Sigmoid colon (tissue), 7 donors: ENCODE results near the gene ABI3. TPM values are rescaled to one million over a fixed set of nuclear protein-coding genes. Genes with fewer than 3 reads are reported as not detected.

Experiments used
- DNase-seq: peaks from one replicate; pipeline ENCODE4 v3.0.0-alpha.2; 2019
- H3K27ac ChIP-seq, 4 donors: fragments of 200-600 bp; sonication (generic); one replicate each; pipeline ENCODE4 v1.5.1; 2016 to 2019; ENCODE audit warnings: mild to moderate bottlenecking in 1 of 4
- H3K27me3 ChIP-seq, 3 donors: fragments of 200-600 bp; sonication (generic); one replicate each; pipeline ENCODE4 v1.5.1; 2019; ENCODE audit warnings: mild to moderate bottlenecking in 1 of 3
- H3K36me3 ChIP-seq, 4 donors: fragments of 200-600 bp; sonication (generic); one replicate each; pipeline ENCODE4 v1.5.1; 2016 to 2019
- H3K4me1 ChIP-seq, 4 donors: fragments of 200-600 bp; sonication (generic); one replicate each; pipeline ENCODE4 v1.5.1; 2017 to 2019
- H3K4me3 ChIP-seq, 4 donors: fragments of 200-600 bp; sonication (generic); one replicate each; pipeline ENCODE4 v1.5.1; 2017 to 2019; ENCODE audit warnings: mild to moderate bottlenecking in 2 of 4, moderate library complexity in 1 of 4
- H3K9me3 ChIP-seq, 4 donors: fragments of 200-600 bp in 3 of 4; sonication (generic) in 3 of 4; one replicate each; pipeline versions ENCODE4 v1.5.1 to v1.6.1; 2013 to 2019
- EP300 ChIP-seq, 4 donors: sonication (generic); formaldehyde crosslinking; IDR thresholded peaks; one replicate each; pipeline ENCODE4 v1.6.1; 2017; ENCODE audit warnings: antibody characterized with exemption in 4 of 4
- POLR2A ChIP-seq, 2 donors: fragments of 450-650 bp; IDR thresholded peaks; one replicate each; pipeline ENCODE4 v1.6.1; 2016; ENCODE audit warnings: antibody characterized with exemption in 2 of 2, mild to moderate bottlenecking in 2 of 2, moderate library complexity in 2 of 2
- POLR2AphosphoS5 ChIP-seq, 4 donors: sonication (generic); formaldehyde crosslinking; IDR thresholded peaks; one replicate each; pipeline ENCODE4 v1.6.1; 2017; ENCODE audit warnings: antibody characterized with exemption in 4 of 4
- WGBS, 2 donors: extraction: QIAGEN DNeasy Blood & Tissue Kit; methylation state at CpG; one replicate each; pipeline ENCODE4 v1.1.7; 2013; 5-methylcytosine and 5-hydroxymethylcytosine counted together
- intact Hi-C: fragments of 100-400 bp; cut with DNase I; formaldehyde crosslinking; loops from one replicate; pipeline ENCODE4 v1.15.1; 2023
- polyA plus RNA-seq, 3 donors: library from polyadenylated mRNA; stranded (reverse); fragments of 200-250 nt; gene quantifications; one replicate each; pipeline ENCODE4 v1.2.3, GENCODE V29; 2013
- total RNA-seq, 4 donors: library from RNA; depleted of rRNA; stranded (reverse); fragments of >200 nt; gene quantifications; one replicate each; pipeline ENCODE4 v1.1.0, GENCODE V29; 2016
- TF ChIP-seq, protein P1 (sequence below), 4 experiments: fragments of 450-650 bp in 3 of 4; fragments of 200-600 bp in 1 of 4; IDR thresholded peaks; one replicate each; pipeline ENCODE4 v1.5.1; 2016 to 2019; ENCODE audit warnings: antibody characterized with exemption in 4 of 4, mild to moderate bottlenecking in 3 of 4, moderate library complexity in 2 of 4
- donor health status: healthy with polysubstance abuse.
- donor health status: Bipolar disorder and iron deficiency.
- donor health status: healthy.

Gene ABI3
- total and polyA plus RNA-seq, 7 donors: 1.8 to 16.0 (median 7.1) TPM

DNA sequence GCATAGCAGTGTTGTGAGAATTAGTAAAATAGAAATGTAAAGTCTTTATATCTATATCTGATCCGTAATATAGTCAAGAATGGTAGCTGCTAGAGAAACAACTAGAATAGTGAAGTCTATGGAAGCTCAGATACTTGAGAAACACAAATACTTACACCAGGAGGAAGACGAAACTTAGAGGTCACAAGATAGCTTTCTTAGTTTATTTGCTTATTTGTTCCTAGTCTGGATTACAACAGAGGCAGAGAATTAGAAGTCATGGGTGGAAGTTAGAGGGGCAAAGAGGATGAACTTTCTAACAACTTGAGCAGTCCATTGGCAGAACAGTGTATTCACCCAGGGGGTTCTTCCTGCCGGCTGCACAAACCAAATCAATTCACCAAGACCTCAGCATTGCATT lies 14.0 kb upstream of the ABI3 start:
- WGBS, 2 donors: 89 to 92% methylated on average over 3 of the region's 3 CpGs
- Histone ChIP-seq H3K4me1 (peaks cover 7 to 13% (median 11%) of the 10 kb centered on the region in 4 donors), H3K4me3 (no peak overlapping the region), H3K36me3 (no peaks in the 10 kb centered on the region), H3K9me3 (no peaks in the 10 kb centered on the region), H3K27me3 (no peaks in the 10 kb centered on the region), H3K27ac (no peak overlapping the region)
- no peak for DNase-seq
- intact Hi-C loops: loop anchor here (10.0 kb wide), 2 partner anchors 218 to 292 kb away; partner anchors contain the start of genes PHB1 and UBE2Z
- TF ChIP-seq POLR2AphosphoS5 (IDR thresholded peaks at IDR 0.05) (no peak), POLR2A (IDR thresholded peaks at IDR 0.05) (no peak), EP300 (IDR thresholded peaks at IDR 0.05) (no peak)
- TF ChIP-seq, protein P1, sequence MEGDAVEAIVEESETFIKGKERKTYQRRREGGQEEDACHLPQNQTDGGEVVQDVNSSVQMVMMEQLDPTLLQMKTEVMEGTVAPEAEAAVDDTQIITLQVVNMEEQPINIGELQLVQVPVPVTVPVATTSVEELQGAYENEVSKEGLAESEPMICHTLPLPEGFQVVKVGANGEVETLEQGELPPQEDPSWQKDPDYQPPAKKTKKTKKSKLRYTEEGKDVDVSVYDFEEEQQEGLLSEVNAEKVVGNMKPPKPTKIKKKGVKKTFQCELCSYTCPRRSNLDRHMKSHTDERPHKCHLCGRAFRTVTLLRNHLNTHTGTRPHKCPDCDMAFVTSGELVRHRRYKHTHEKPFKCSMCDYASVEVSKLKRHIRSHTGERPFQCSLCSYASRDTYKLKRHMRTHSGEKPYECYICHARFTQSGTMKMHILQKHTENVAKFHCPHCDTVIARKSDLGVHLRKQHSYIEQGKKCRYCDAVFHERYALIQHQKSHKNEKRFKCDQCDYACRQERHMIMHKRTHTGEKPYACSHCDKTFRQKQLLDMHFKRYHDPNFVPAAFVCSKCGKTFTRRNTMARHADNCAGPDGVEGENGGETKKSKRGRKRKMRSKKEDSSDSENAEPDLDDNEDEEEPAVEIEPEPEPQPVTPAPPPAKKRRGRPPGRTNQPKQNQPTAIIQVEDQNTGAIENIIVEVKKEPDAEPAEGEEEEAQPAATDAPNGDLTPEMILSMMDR (IDR thresholded peaks at IDR 0.05): no peak

DNA sequence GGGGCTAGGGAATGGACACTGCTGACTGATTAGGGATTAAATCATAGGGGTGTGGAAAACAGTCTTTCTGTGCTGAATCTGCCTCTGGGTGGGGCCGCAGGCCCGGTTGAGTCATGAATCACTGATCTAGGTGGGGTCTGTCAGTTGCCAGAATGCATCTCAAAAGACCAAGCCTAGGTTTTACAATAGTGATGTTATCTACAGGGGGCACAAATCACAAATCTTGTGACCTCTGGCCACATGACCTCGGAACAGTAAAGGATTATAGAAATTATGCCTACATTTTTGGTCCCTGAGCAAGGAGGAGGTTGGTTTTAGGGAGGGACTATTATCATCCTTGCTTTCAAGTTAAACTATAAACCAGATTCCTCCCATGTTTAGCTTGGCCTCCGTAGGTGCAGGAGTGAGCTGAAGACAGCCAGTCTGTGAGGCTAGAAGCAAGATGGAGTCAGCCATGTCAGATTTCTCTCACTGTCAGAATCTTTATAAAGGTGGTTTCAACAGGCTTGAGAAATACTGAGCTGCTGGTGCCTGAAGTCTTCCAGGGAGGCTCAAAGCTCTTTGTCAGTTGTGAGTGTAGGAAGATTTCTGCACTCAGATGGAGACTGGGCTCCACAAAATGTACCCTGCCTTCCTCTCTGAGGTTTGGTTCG lies 13.0 kb upstream of the ABI3 start:
- Histone ChIP-seq H3K36me3 (no peaks in the 10 kb centered on the region), H3K9me3 (no peaks in the 10 kb centered on the region), H3K4me3 (no peak overlapping the region), H3K27ac (no peak overlapping the region), H3K4me1 (peaks cover 2 to 12% (median 9%) of the 10 kb centered on the region in 4 donors), H3K27me3 (no peaks in the 10 kb centered on the region)
- intact Hi-C loops: loop anchor here (10.0 kb wide), 2 partner anchors 217 to 293 kb away; partner anchors contain the start of genes PHB1 and UBE2Z
- DNase-seq: no peak
- 31 to 56% methylated on average over 5 of the region's 5 CpGs for WGBS, 2 donors
- TF ChIP-seq EP300 (IDR thresholded peaks at IDR 0.05): no peak
- TF ChIP-seq POLR2A (IDR thresholded peaks at IDR 0.05): no peak
- TF ChIP-seq POLR2AphosphoS5 (IDR thresholded peaks at IDR 0.05): no peak
- TF ChIP-seq, protein P1 (IDR thresholded peaks at IDR 0.05): no peak

DNA sequence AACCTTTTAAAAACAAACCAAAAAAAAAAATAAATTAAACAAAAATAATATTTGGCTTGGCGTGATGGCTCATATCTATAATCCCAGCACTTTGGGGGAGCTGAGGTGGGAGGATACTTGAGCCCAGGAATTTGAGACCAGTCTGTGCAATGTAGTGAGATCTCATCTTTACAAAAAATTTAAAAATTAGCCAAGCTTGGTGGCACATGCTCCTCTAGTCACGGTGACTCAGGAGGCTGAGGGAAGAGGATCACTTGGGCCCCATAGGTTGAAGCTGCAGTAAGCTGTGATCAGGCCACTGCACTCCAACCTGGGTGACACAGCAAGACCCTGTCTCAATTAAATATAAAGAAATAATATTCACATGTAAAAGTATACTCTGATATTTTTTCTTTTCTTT lies 12.3 kb upstream of the ABI3 start:
- intact Hi-C loops: loop anchor here (10.0 kb wide), 2 partner anchors 217 to 293 kb away; partner anchors contain the start of genes PHB1 and UBE2Z
- 89 to 92% methylated on average over 2 of the region's 2 CpGs for WGBS, 2 donors

DNA sequence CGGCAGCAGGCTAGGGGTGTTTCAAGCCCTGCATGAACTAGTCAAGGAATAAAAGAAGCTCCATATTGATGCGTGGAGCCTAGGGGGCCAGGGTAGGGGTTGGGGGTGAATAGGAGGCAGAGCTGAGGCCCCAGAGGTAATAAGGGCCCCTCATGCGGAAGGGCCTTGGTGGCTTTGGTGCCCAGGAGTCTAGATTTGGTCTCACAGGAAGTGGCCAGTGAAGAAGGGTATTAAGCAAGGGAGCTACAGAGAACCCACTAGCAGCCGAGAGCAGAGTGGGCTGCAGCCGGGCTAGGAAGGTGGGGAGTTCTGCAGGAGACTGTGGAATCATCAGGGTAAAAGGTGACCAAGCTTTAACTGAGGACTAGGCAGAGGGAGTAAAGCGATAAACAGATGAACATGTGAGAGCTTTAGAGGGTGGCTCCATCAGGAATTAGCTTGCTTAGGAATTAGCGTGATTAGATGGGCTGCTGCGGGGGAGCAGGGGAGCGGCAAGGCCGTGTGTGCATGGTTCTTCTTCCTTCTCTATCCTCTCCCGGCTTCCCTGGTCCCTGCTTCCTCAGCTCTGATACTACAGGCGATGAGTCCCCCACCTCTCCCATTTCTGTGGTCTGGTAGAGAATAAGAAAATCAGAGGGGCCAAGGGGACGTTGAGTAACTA lies 10.0 kb upstream of the ABI3 start:
- no peak overlapping the region for H3K4me3 ChIP-seq
- no peak for DNase-seq
- TF ChIP-seq EP300 (IDR thresholded peaks at IDR 0.05) (no peak), POLR2A (IDR thresholded peaks at IDR 0.05) (no peak), POLR2AphosphoS5 (IDR thresholded peaks at IDR 0.05) (no peak)
- TF ChIP-seq, protein P1 (IDR thresholded peaks at IDR 0.05): no peak
- no peaks in the 10 kb centered on the region for H3K9me3 ChIP-seq
- intact Hi-C loops: no loop called here
- no peaks in the 10 kb centered on the region for H3K4me1 ChIP-seq
- no peaks in the 10 kb centered on the region for H3K27me3 ChIP-seq
- 92% methylated on average over 13 of the region's 13 CpGs for WGBS, 2 donors
- H3K27ac ChIP-seq: no peak overlapping the region
- no peaks in the 10 kb centered on the region for H3K36me3 ChIP-seq

More for the DNA sequence above, 12.3 kb upstream of the ABI3 start:
- Histone ChIP-seq H3K27me3 (no peaks in the 10 kb centered on the region), H3K36me3 (no peaks in the 10 kb centered on the region), H3K9me3 (no peaks in the 10 kb centered on the region), H3K4me1 (peaks cover 0 to 10% (median 8%) of the 10 kb centered on the region in 4 donors), H3K27ac (no peak overlapping the region), H3K4me3 (no peak overlapping the region)
- TF ChIP-seq POLR2A (IDR thresholded peaks at IDR 0.05): no peak
- TF ChIP-seq, protein P1 (IDR thresholded peaks at IDR 0.05): no peak
- no peak for TF ChIP-seq POLR2AphosphoS5 (IDR thresholded peaks at IDR 0.05)
- DNase-seq: no peak
